HEK293 (cell line): ENCODE results near the gene KCNQ1.
A peak's percentile ranks its signal among the peaks of the same experiment; 100 is the strongest.

Experiments
- CTCF ChIA-PET: fragments of 350-600 bp; formaldehyde crosslinking; extraction: SDS; loops from one replicate; lab custom pipeline; 2021; ENCODE audit warnings: antibody characterized with exemption; lab: Yijun Ruan, JAX
- POLR2A ChIA-PET: fragments of 300-600 bp; formaldehyde crosslinking; extraction: SDS; loops from one replicate; lab custom pipeline; 2020; ENCODE audit warnings: antibody characterized with exemption, inconsistent platforms; lab: Yijun Ruan, JAX
- H3K27ac ChIP-seq: fragments of 200-500 bp; sonication (Bioruptor generic); 2 replicates; pipeline ENCODE4 v1.5.1; 2014; ENCODE audit warnings: low read depth, low read length, control low read depth, inconsistent platforms; ENCODE audit errors: extremely low read depth
- H3K36me3 ChIP-seq, 2 experiments: fragments of 200-500 bp in 1 of 2; sonication (Bioruptor generic) in 1 of 2; 1 replicate in 1 of 2; 2 replicates in 1 of 2; pipeline ENCODE4 v1.5.1; 2014 to 2017; ENCODE audit warnings: inconsistent platforms in 2 of 2, low read length in 2 of 2; ENCODE audit not compliant: control insufficient read depth in 2 of 2, insufficient read depth in 1 of 2
- H3K4me1 ChIP-seq: fragments of 200-500 bp; sonication (Bioruptor generic); 2 replicates; pipeline ENCODE4 v1.5.1; 2014; ENCODE audit warnings: mild to moderate bottlenecking, low read length, inconsistent platforms; ENCODE audit not compliant: control insufficient read depth, insufficient read depth
- H3K4me3 ChIP-seq: 2 replicates; pipeline ENCODE4 v1.5.1; 2011; ENCODE audit warnings: low read depth, mild to moderate bottlenecking, control low read depth, low read length, moderate library complexity
- H3K9me3 ChIP-seq: fragments of 200-500 bp; sonication (Bioruptor generic); 2 replicates; pipeline ENCODE4 v1.5.1; 2014; ENCODE audit warnings: low read depth, low read length, inconsistent platforms; ENCODE audit not compliant: control insufficient read depth, insufficient read depth
- GLIS1 ChIP-seq: fragments of 450-650 bp; formaldehyde crosslinking; IDR thresholded peaks from 2 replicates; pipeline ENCODE4 v1.5.1; 2016; ENCODE audit warnings: missing biosample characterization, missing genetic modification characterization
- KLF8 ChIP-seq: fragments of 450-650 bp; formaldehyde crosslinking; IDR thresholded peaks from 2 replicates; pipeline ENCODE4 v1.5.1; 2016; ENCODE audit warnings: missing biosample characterization, missing genetic modification characterization
- PRDM4 ChIP-seq: fragments of 450-650 bp; formaldehyde crosslinking; IDR thresholded peaks from 2 replicates; pipeline ENCODE4 v1.5.1; 2017; ENCODE audit warnings: missing biosample characterization, missing genetic modification characterization
- SCRT2 ChIP-seq: fragments of 450-650 bp; formaldehyde crosslinking; IDR thresholded peaks from 2 replicates; pipeline ENCODE4 v1.5.1; 2016; ENCODE audit warnings: missing biosample characterization, missing genetic modification characterization
- TSHZ1 ChIP-seq: fragments of 450-650 bp; formaldehyde crosslinking; IDR thresholded peaks from 2 replicates; pipeline ENCODE4 v1.5.1; 2016; ENCODE audit warnings: missing biosample characterization, missing genetic modification characterization, borderline replicate concordance
- ZBTB1 ChIP-seq: fragments of 450-650 bp; formaldehyde crosslinking; IDR thresholded peaks from 2 replicates; pipeline ENCODE4 v1.5.1; 2016; ENCODE audit warnings: missing biosample characterization, missing genetic modification characterization
- ZBTB10 ChIP-seq: fragments of 450-650 bp; formaldehyde crosslinking; IDR thresholded peaks from 2 replicates; pipeline ENCODE4 v1.5.1; 2016; ENCODE audit warnings: missing biosample characterization, missing genetic modification characterization
- ZNF148 ChIP-seq: fragments of 450-650 bp; formaldehyde crosslinking; IDR thresholded peaks from 2 replicates; pipeline ENCODE4 v1.5.0; 2017; ENCODE audit warnings: missing biosample characterization, missing genetic modification characterization, borderline replicate concordance
- ZNF169 ChIP-seq: fragments of 450-650 bp; formaldehyde crosslinking; IDR thresholded peaks from 2 replicates; pipeline ENCODE4 v1.5.1; 2016; ENCODE audit warnings: missing biosample characterization, missing genetic modification characterization
- ZNF366 ChIP-seq: fragments of 450-650 bp; formaldehyde crosslinking; conservative IDR thresholded peaks from 2 replicates; pipeline ENCODE4 v1.5.1; 2016; ENCODE audit warnings: missing biosample characterization, missing genetic modification characterization
- ZNF37A ChIP-seq: fragments of 450-650 bp; IDR thresholded peaks from 2 replicates; pipeline ENCODE4 v1.5.1; 2018; ENCODE audit warnings: missing biosample characterization, missing genetic modification characterization
- ZNF501 ChIP-seq: fragments of 450-650 bp; formaldehyde crosslinking; IDR thresholded peaks from 2 replicates; pipeline ENCODE4 v1.5.1; 2016; ENCODE audit warnings: missing biosample characterization, missing genetic modification characterization
- ZNF544 ChIP-seq: fragments of 450-650 bp; formaldehyde crosslinking; IDR thresholded peaks from 2 replicates; pipeline ENCODE4 v1.5.0; 2017; ENCODE audit warnings: missing biosample characterization, missing genetic modification characterization
- ZNF596 ChIP-seq: fragments of 450-650 bp; IDR thresholded peaks from 2 replicates; pipeline ENCODE4 v1.5.0; 2018; ENCODE audit warnings: missing biosample characterization, mild to moderate bottlenecking, missing genetic modification characterization, moderate library complexity
- ZNF76 ChIP-seq: fragments of 450-650 bp; formaldehyde crosslinking; IDR thresholded peaks from 2 replicates; pipeline ENCODE4; 2016; ENCODE audit warnings: low read depth, missing biosample characterization, missing genetic modification characterization, borderline replicate concordance

The KCNQ1 gene

GRCh38 chr11:2740275-2740940 is 295.6 kb downstream of the KCNQ1 start (continued):
- TF ChIP-seq PRDM4 (tag by site-specific recombination): no peak
- TF ChIP-seq SCRT2 (tag by site-specific recombination): no peak

GRCh38 chr11:2741006-2741376 is 296.2 kb downstream of the KCNQ1 start:
- ChIA-PET CTCF (no interaction called here), POLR2A (no interaction called here)
- no peak overlapping the region for H3K27ac ChIP-seq
- H3K9me3 ChIP-seq: no peaks in the 10 kb centered on the region
- H3K4me1 ChIP-seq: no peaks in the 10 kb centered on the region
- no peaks in the 10 kb centered on the region for H3K36me3 ChIP-seq
- no peak for TF ChIP-seq ZBTB10
- peak; percentile 21; the same call in 1 of the 2 replicates for TF ChIP-seq GLIS1 (tag by site-specific recombination)
- H3K4me3 ChIP-seq: no peak overlapping the region

- Histone ChIP-seq H3K4me1 (no peaks in the 10 kb centered on the region), H3K9me3 (no peaks in the 10 kb centered on the region), H3K4me3 (no peak overlapping the region), H3K27ac (no peak overlapping the region), H3K36me3 (no peaks in the 10 kb centered on the region)
- ChIA-PET POLR2A (no interaction called here), CTCF (no interaction called here)
- TF ChIP-seq ZNF596 (tag by site-specific recombination) (no peak), SCRT2 (tag by site-specific recombination) (peak; percentile 91)
These were observed 296.7 kb downstream of the KCNQ1 start for GRCh38 chr11:2741377-2742131.

GRCh38 chr11:2742201-2742600 is 297.4 kb downstream of the KCNQ1 start:
- Histone ChIP-seq H3K4me1 (no peaks in the 10 kb centered on the region), H3K27ac (no peak overlapping the region), H3K9me3 (no peaks in the 10 kb centered on the region), H3K36me3 (no peaks in the 10 kb centered on the region), H3K4me3 (no peak overlapping the region)
- TF ChIP-seq ZBTB1 (no peak), ZNF501 (no peak), TSHZ1 (tag by site-specific recombination) (no peak), ZNF169 (tag by site-specific recombination) (no peak), ZNF544 (tag by site-specific recombination) (no peak), ZNF76 (tag by site-specific recombination) (no peak), ZNF37A (tag by site-specific recombination) (no peak), ZNF148 (tag by site-specific recombination) (no peak), ZNF366 (tag by site-specific recombination) (no peak), KLF8 (no peak)
- CTCF ChIA-PET: no interaction called here
- POLR2A ChIA-PET: no interaction called here
